Measurements from ENCODE around the gene TSPAN9. TPM values are rescaled to one million over a fixed set of nuclear protein-coding genes. Genes with fewer than 3 reads are reported as not detected.
A peak's percentile ranks its signal among the peaks of the same experiment; 100 is the strongest.

Gene TSPAN9
- total RNA-seq, 1 donor from 2014 or later = 49.4 TPM

GRCh38 chr12:3106579-3106978 is 29.4 kb downstream of the TSPAN9 start:
- DNase-seq (ENCODE audit: low spot score in 2 of 2, unreplicated experiment in 2 of 2) = no peak
- TF ChIP-seq CTCF (IDR thresholded peaks at IDR 0.05; ENCODE audit: unreplicated experiment) = no peak
- Mint-ChIP-seq H3K4me3 (no peak overlapping the region), H3K27ac (peak overlapping the region; percentile 36), H3K9me3 (no peaks in the 10 kb centered on the region), H3K4me1 (peaks cover 56% of the 10 kb centered on the region), H3K36me3 (peaks cover 5% of the 10 kb centered on the region), H3K27me3 (ENCODE audit: low read depth) (no peaks in the 10 kb centered on the region)

- no peak for TF ChIP-seq CTCF (IDR thresholded peaks at IDR 0.05; ENCODE audit: unreplicated experiment)
- H3K27ac Mint-ChIP-seq = peak overlapping the region; percentile 36
- no peaks in the 10 kb centered on the region for H3K9me3 Mint-ChIP-seq
- H3K4me3 Mint-ChIP-seq = no peak overlapping the region
- H3K27me3 Mint-ChIP-seq (ENCODE audit: low read depth) = no peaks in the 10 kb centered on the region
- H3K36me3 Mint-ChIP-seq = peaks cover 5% of the 10 kb centered on the region
- DNase-seq (ENCODE audit: low spot score in 2 of 2, unreplicated experiment in 2 of 2) = no peak
- H3K4me1 Mint-ChIP-seq = peaks cover 56% of the 10 kb centered on the region
Observed at GRCh38 chr12:3107071-3107583, 29.9 kb downstream of the TSPAN9 start.

GRCh38 chr12:3107954-3108353 is 30.8 kb downstream of the TSPAN9 start:
- no peak for DNase-seq (ENCODE audit: low spot score in 2 of 2, unreplicated experiment in 2 of 2)
- peak overlapping the region; percentile 8 for H3K27ac Mint-ChIP-seq
- H3K4me1 Mint-ChIP-seq = peaks cover 52% of the 10 kb centered on the region
- H3K36me3 Mint-ChIP-seq = peaks cover 5% of the 10 kb centered on the region
- no peaks in the 10 kb centered on the region for H3K27me3 Mint-ChIP-seq (ENCODE audit: low read depth)
- no peaks in the 10 kb centered on the region for H3K9me3 Mint-ChIP-seq
- no peak for TF ChIP-seq CTCF (IDR thresholded peaks at IDR 0.05; ENCODE audit: unreplicated experiment)
- no peak overlapping the region for H3K4me3 Mint-ChIP-seq

- Mint-ChIP-seq H3K27me3 (ENCODE audit: low read depth) (no peaks in the 10 kb centered on the region), H3K36me3 (peaks cover 5% of the 10 kb centered on the region), H3K9me3 (no peaks in the 10 kb centered on the region), H3K4me1 (peaks cover 28% of the 10 kb centered on the region), H3K4me3 (no peak overlapping the region), H3K27ac (no peak overlapping the region)
- DNase-seq (ENCODE audit: low spot score in 2 of 2, unreplicated experiment in 2 of 2) = no peak
- TF ChIP-seq CTCF (IDR thresholded peaks at IDR 0.05; ENCODE audit: unreplicated experiment) = no peak
Observed at GRCh38 chr12:3110578-3110977, 33.4 kb downstream of the TSPAN9 start.

GRCh38 chr12:3113671-3114325 is 36.6 kb downstream of the TSPAN9 start:
- H3K4me3 Mint-ChIP-seq = no peak overlapping the region
- H3K9me3 Mint-ChIP-seq = no peaks in the 10 kb centered on the region
- no peaks in the 10 kb centered on the region for H3K27me3 Mint-ChIP-seq (ENCODE audit: low read depth)
- peaks cover 13% of the 10 kb centered on the region for H3K4me1 Mint-ChIP-seq
- H3K36me3 Mint-ChIP-seq = peaks cover 5% of the 10 kb centered on the region
- DNase-seq (ENCODE audit: low spot score in 2 of 2, unreplicated experiment in 2 of 2) = no peak
- H3K27ac Mint-ChIP-seq = no peak overlapping the region
- TF ChIP-seq CTCF (IDR thresholded peaks at IDR 0.05; ENCODE audit: unreplicated experiment) = no peak

All from mesothelial cell of epicardium (in vitro differentiated cells).